Heart right ventricle (tissue), 16 donors: ENCODE data around the gene SMIM24. TPM values are rescaled to one million over a fixed set of nuclear protein-coding genes. Genes with fewer than 3 reads are reported as not detected.

Experiments used
- ATAC-seq, 8 donors: fragments of 200-7000 bp; cut with Tn5 transposase; one replicate each; pipeline ENCODE4 v1.9.1; 2020; ENCODE audit warnings: mild to moderate bottlenecking in 8 of 8, moderate library complexity in 8 of 8, moderate number of reproducible peaks in 1 of 8
- DNase-seq, 2 donors: peaks; one replicate each; pipeline ENCODE4 v3.0.0-alpha.2; 2020
- H3K27ac ChIP-seq, 10 donors: fragments of 200-600 bp; sonication (generic) in 2 of 10; one replicate each; pipeline versions ENCODE4 v1.5.0 to v1.8.0; 2020 to 2022; ENCODE audit warnings: mild to moderate bottlenecking in 3 of 10
- H3K27me3 ChIP-seq, 7 donors: fragments of 200-600 bp; one replicate each; pipeline ENCODE4 v1.8.0; 2021 to 2022; ENCODE audit warnings: mild to moderate bottlenecking in 2 of 7
- H3K36me3 ChIP-seq, 9 donors: fragments of 200-600 bp; sonication (generic) in 1 of 9; one replicate each; pipeline versions ENCODE4 v1.5.0 to v1.8.0; 2020 to 2022; ENCODE audit warnings: mild to moderate bottlenecking in 2 of 9
- H3K4me1 ChIP-seq, 9 donors: fragments of 200-600 bp; sonication (generic) in 1 of 9; one replicate each; pipeline versions ENCODE4 v1.5.0 to v1.8.0; 2020 to 2022; ENCODE audit warnings: mild to moderate bottlenecking in 4 of 9
- H3K4me3 ChIP-seq, 10 donors: fragments of 200-600 bp; sonication (generic) in 2 of 10; one replicate each; pipeline versions ENCODE4 v1.5.0 to v1.8.0; 2020 to 2022; ENCODE audit warnings: mild to moderate bottlenecking in 7 of 10, moderate library complexity in 2 of 10
- H3K9me3 ChIP-seq, 11 donors: fragments of 200-600 bp in 10 of 11; sonication (generic) in 2 of 11; one replicate each; pipeline versions ENCODE4 v1.5.0 to v1.8.0; 2013 to 2022; ENCODE audit warnings: mild to moderate bottlenecking in 2 of 11, control low read depth in 1 of 11, moderate library complexity in 1 of 11
- WGBS, 2 donors: extraction: QIAGEN DNeasy Blood & Tissue Kit; methylation state at CpG; one replicate each; pipeline ENCODE4 v1.1.7; 2013; ENCODE audit warnings: inconsistent platforms in 1 of 2; 5-methylcytosine and 5-hydroxymethylcytosine counted together
- intact Hi-C, 10 donors: fragments of 100-400 bp; cut with DNase I; formaldehyde crosslinking; loops; one replicate each; pipeline versions ENCODE4 v1.11.1 to v1.14.2; 2022
- polyA plus RNA-seq, 2 donors: library from polyadenylated mRNA; stranded (reverse); fragments of 200-250 nt; gene quantifications; one replicate each; pipeline ENCODE4 v1.2.3, GENCODE V29; 2013
- total RNA-seq, 10 donors: library from RNA; stranded (reverse); fragmentation: NEBNext Ultra II Directional in 3 of 10; extraction: Animal tissue kit (Norgen Biotek cat#: 25700) in 3 of 10; gene quantifications; one replicate each; pipeline versions ENCODE4 v1.2.1 to v1.2.4, GENCODE V29; 2021 to 2023
- TF ChIP-seq, protein P1 (sequence below), 9 donors: fragments of 200-600 bp; sonication (generic) in 2 of 9; IDR thresholded peaks; one replicate each; pipeline versions ENCODE4 v1.5.0 to v1.8.0; 2021 to 2022; ENCODE audit warnings: antibody characterized with exemption in 9 of 9, mild to moderate bottlenecking in 5 of 9, moderate library complexity in 1 of 9
- donor health status: Arrhythmogenic right ventricular cardiomyopathy.
- donor health status: ischemic (EF 13 %, LVEDD 7.1; RV severe dilation, severe dysfunction).
- donor health status: healthy with polysubstance abuse.
- donor health status: DM: no; HTN: yes; CAD: no.
- donor health status: DM: no; HTN: no; CAD: no.
- donor health status: ischemic (EF 25% LVEDD 6.9; RV normal size, moderate dysfunction).
- donor health status: ischemic (EF 25% LVEDD 5.7; RV mildly dilated, moderate dysfunction).
- donor health status: healthy.
- donor health status: DM: yes; HTN: yes; CAD: no.
- donor health status: Ischemic cardiomyopathy.
- donor health status: ischemic (EF 35%, LVEDD 5.7; RV mildly dilated, moderate dysfunction).
- donor health status: nonischemic (EF 11% LVEDD 7.7; RV severe dilation, severe dysfunction).
- donor health status: DM: yes; HTN: yes; CAD: no.
- donor health status: PGD.
- donor health status: ischemic (EF 29% LVEDD 5.4; RV normal size, mild dysfunction).
- donor health status: nonischemic (EF 23%, LVEDD 6.1; RV moderate dilation, normal function).

The SMIM24 gene
- total and polyA plus RNA-seq, 12 donors, result not detected

DNA sequence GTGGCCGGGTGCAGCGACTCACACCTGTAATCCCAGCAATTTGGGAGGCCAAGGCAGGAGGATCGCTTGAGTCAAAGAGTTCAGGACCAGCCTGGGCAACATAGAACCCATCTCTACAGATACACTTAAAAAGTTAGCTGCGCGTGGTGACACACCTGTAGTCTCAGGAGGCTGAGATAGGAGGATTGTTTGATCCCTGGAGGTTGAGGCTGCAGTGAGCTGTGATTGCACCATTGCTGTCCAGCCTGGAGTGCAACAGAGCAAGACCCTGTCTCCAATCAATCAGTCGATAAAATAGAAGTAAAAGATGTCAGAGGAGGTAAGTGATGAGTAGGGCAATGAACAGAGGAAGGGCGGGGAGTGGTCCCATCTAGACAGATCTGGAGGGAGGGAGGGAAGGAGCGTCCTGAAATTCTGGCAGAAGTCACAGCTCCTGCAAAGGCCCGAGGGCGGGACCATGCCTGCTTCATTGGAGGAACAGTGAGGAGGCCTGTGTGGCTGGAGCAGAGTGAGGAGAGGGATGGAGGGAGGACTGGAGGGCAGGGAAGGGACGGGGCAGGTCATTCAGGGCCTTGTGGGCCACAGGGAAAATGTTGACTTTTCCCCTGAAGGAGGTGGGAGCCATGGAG lies 9.7 kb downstream of the SMIM24 start:
- Histone ChIP-seq H3K36me3 (no peaks in the 10 kb centered on the region), H3K27ac (no peak overlapping the region), H3K9me3 (no peaks in the 10 kb centered on the region), H3K4me1 (peaks cover 6 to 50% (median 21%) of the 10 kb centered on the region in 9 donors), H3K27me3 (peaks cover 0 to 3% (median 0%) of the 10 kb centered on the region in 7 donors), H3K4me3 (no peak overlapping the region)
- no peak for DNase-seq
- intact Hi-C loops, result loop anchor here in 3 of 10 donors (5.0 kb wide), 3 partner anchors 33 to 163 kb away; no protein-coding TSS in a partner anchor
- WGBS, 2 donors, result 66 to 70% methylated on average over 11 of the region's 11 CpGs
- ATAC-seq, result no peak
- TF ChIP-seq, protein P1, sequence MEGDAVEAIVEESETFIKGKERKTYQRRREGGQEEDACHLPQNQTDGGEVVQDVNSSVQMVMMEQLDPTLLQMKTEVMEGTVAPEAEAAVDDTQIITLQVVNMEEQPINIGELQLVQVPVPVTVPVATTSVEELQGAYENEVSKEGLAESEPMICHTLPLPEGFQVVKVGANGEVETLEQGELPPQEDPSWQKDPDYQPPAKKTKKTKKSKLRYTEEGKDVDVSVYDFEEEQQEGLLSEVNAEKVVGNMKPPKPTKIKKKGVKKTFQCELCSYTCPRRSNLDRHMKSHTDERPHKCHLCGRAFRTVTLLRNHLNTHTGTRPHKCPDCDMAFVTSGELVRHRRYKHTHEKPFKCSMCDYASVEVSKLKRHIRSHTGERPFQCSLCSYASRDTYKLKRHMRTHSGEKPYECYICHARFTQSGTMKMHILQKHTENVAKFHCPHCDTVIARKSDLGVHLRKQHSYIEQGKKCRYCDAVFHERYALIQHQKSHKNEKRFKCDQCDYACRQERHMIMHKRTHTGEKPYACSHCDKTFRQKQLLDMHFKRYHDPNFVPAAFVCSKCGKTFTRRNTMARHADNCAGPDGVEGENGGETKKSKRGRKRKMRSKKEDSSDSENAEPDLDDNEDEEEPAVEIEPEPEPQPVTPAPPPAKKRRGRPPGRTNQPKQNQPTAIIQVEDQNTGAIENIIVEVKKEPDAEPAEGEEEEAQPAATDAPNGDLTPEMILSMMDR (IDR thresholded peaks at IDR 0.05), result no peak

DNA sequence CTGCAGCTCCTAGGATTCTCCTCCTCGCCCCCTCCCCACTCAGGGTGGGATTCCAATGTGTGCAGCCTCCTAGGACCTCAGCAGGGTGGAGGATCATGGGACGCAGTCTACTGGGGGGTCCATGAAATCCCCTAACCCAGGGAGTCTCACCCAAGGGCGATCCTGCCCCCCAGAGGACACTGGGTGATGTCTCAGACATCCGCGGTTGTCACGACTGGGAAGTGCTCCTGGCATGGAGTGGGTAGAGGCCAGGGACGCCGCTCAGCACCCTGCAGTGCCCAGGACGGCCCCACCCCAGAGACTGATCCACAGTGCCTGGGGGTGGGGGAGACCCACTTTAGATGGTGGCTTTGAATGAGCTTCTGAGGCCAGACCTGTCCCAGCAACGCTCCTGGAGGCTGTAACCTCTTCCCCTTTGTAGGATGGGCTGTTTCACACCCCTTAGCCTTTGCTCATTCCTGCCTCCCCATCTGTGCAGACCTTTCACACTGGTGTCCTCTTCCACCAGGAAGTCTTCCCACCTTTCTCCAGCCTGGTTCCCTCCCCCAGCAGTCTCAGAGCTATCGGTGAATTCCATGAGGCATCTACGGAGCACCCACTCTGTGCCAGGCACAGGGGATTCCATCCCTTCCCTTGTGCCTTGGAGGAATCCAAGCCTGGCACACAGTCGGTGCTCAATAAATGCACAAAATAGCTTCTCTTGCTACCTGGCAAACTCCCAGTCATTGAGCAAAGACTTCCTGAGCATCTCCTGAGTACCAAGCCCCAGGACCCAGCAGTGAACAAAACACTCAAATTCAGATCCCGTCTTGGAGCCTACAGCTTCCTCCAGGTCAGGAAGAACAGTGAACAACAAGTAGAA lies 10.5 kb downstream of the SMIM24 start:
- peaks cover 0 to 3% (median 0%) of the 10 kb centered on the region in 7 donors for H3K27me3 ChIP-seq
- ATAC-seq (peak in 3 of 8 donors; percentile 13 to 29 (median 15)), DNase-seq (no peak)
- peaks cover 6 to 57% (median 21%) of the 10 kb centered on the region in 9 donors for H3K4me1 ChIP-seq
- peak overlapping the region in 2 of 10 donors; percentile 6 for H3K27ac ChIP-seq
- TF ChIP-seq, protein P1 (IDR thresholded peaks at IDR 0.05), result peak in 4 of 9 donors; percentile 8 to 37 (median 16)
- no peak overlapping the region for H3K4me3 ChIP-seq
- intact Hi-C loops, result loop anchor here in 4 of 10 donors (5.0 kb wide), 3 partner anchors 33 to 163 kb away; no protein-coding TSS in a partner anchor
- no peaks in the 10 kb centered on the region for H3K36me3 ChIP-seq
- H3K9me3 ChIP-seq, result no peaks in the 10 kb centered on the region
- 39 to 45% methylated on average over 14 of the region's 14 CpGs for WGBS, 2 donors

DNA sequence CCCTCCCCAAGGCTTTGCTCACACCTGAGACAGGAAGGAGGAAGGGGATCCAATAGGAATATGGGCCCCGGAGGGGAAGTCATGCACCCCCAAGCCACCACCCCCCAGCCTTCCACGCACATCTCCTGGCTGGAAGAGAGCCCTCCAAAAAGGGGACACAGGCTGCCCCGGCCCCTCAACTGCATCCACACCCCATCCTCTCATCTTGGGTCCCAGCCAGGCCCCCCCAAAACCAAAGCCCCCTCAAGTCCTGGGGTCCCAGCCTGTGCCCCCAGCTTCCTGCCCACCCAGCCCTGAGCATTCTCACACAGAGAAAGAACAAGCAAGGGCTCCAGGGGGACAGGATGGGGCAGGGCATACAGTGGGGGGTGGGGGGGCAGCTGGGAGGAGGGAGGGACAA lies 12.1 kb downstream of the SMIM24 start:
- WGBS, 2 donors, result 69 to 72% methylated on average over 3 of the region's 3 CpGs
- intact Hi-C loops, result loop anchor here in 1 of 10 donors (5.0 kb wide), 1 partner anchor 36 kb away; no protein-coding TSS in a partner anchor
- TF ChIP-seq, protein P1 (IDR thresholded peaks at IDR 0.05), result no peak
- no peaks in the 10 kb centered on the region for H3K27me3 ChIP-seq
- ATAC-seq (no peak), DNase-seq (no peak)
- peak overlapping the region in 3 of 10 donors; percentile 19 to 54 (median 25) for H3K27ac ChIP-seq
- H3K36me3 ChIP-seq, result peaks cover 0 to 12% (median 4%) of the 10 kb centered on the region in 9 donors
- H3K4me1 ChIP-seq, result peaks cover 6 to 67% (median 21%) of the 10 kb centered on the region in 9 donors
- H3K4me3 ChIP-seq, result no peak overlapping the region
- H3K9me3 ChIP-seq, result no peaks in the 10 kb centered on the region
